ENCODE results near the gene BEST3.

GRCh38 chr12:69642531-69642930 lies 56.6 kb downstream of the BEST3 start:
- TF ChIP-seq SIN3A (IDR thresholded peaks at IDR 0.05; ENCODE audit: borderline replicate concordance, insufficient read depth, low read length), result no peak
- no peak for TF ChIP-seq REST (IDR thresholded peaks at IDR 0.05; ENCODE audit: insufficient read depth in 1 of 2, low read depth in 2 of 2, low read length in 2 of 2)
- TF ChIP-seq TAF1 (IDR thresholded peaks at IDR 0.05; ENCODE audit: borderline replicate concordance, insufficient read depth, low read length), result no peak
- TF ChIP-seq FOXP2 (optimal IDR thresholded peaks at IDR 0.05; ENCODE audit: borderline replicate concordance, extremely low read depth, extremely low read length, insufficient read depth), result no peak
- TF ChIP-seq POLR2AphosphoS5 (IDR thresholded peaks at IDR 0.05; ENCODE audit: low read depth, low read length), result no peak
